ENCODE data around the gene SLC16A3.

Gene SLC16A3

GRCh38 chr17:82236142-82236971 lies 7.5 kb downstream of the SLC16A3 start:
- Histone ChIP-seq H3K4me1 (peaks cover 37% of the 10 kb centered on the region), H3K27me3 (ENCODE audit: control insufficient read depth, insufficient read depth, low read length) (no peaks in the 10 kb centered on the region), H3K4me2 (ENCODE audit: low read length) (peak overlapping the region; percentile 70), H3K79me2 (peaks cover 3% of the 10 kb centered on the region), H3K9ac (no peak overlapping the region), H3K36me3 (ENCODE audit: control insufficient read depth, insufficient read depth, low read length) (no peaks in the 10 kb centered on the region), H3K9me3 (ENCODE audit: control insufficient read depth, low read length) (no peaks in the 10 kb centered on the region), H3K4me3 (ENCODE audit: low read depth, low read length) (peak overlapping the region; percentile 35), H3K27ac (peak overlapping the region; percentile 86), H2AFZ (peak overlapping the region; percentile 71)
- TF ChIP-seq CTCF (IDR thresholded peaks at IDR 0.05): peak; percentile 95

- H2AFZ ChIP-seq: no peak overlapping the region
- H3K4me1 ChIP-seq: peaks cover 43% of the 10 kb centered on the region
- no peaks in the 10 kb centered on the region for H3K9me3 ChIP-seq (ENCODE audit: control insufficient read depth, low read length)
- no peak for TF ChIP-seq CTCF (IDR thresholded peaks at IDR 0.05)
- no peak overlapping the region for H3K4me2 ChIP-seq (ENCODE audit: low read length)
- H3K27me3 ChIP-seq (ENCODE audit: control insufficient read depth, insufficient read depth, low read length): no peaks in the 10 kb centered on the region
- H3K27ac ChIP-seq: no peak overlapping the region
- no peak overlapping the region for H3K4me3 ChIP-seq (ENCODE audit: low read depth, low read length)
- peaks cover 3% of the 10 kb centered on the region for H3K79me2 ChIP-seq
- H3K36me3 ChIP-seq (ENCODE audit: control insufficient read depth, insufficient read depth, low read length): no peaks in the 10 kb centered on the region
- H3K9ac ChIP-seq: no peak overlapping the region
These were observed 8.4 kb downstream of the SLC16A3 start for GRCh38 chr17:82237083-82237745.

- Histone ChIP-seq H3K27me3 (ENCODE audit: control insufficient read depth, insufficient read depth, low read length) (no peaks in the 10 kb centered on the region), H3K9me3 (ENCODE audit: control insufficient read depth, low read length) (no peaks in the 10 kb centered on the region), H3K79me2 (peaks cover 7% of the 10 kb centered on the region), H3K9ac (no peak overlapping the region), H3K27ac (no peak overlapping the region), H3K4me2 (ENCODE audit: low read length) (no peak overlapping the region), H2AFZ (no peak overlapping the region), H3K36me3 (ENCODE audit: control insufficient read depth, insufficient read depth, low read length) (no peaks in the 10 kb centered on the region), H3K4me3 (ENCODE audit: low read depth, low read length) (no peak overlapping the region), H3K4me1 (peaks cover 50% of the 10 kb centered on the region)
- no peak for TF ChIP-seq CTCF (IDR thresholded peaks at IDR 0.05)
These were observed 9.1 kb downstream of the SLC16A3 start for GRCh38 chr17:82237746-82238471.

GRCh38 chr17:82238472-82239201 lies 9.8 kb downstream of the SLC16A3 start:
- no peaks in the 10 kb centered on the region for H3K9me3 ChIP-seq (ENCODE audit: control insufficient read depth, low read length)
- no peak overlapping the region for H2AFZ ChIP-seq
- no peaks in the 10 kb centered on the region for H3K36me3 ChIP-seq (ENCODE audit: control insufficient read depth, insufficient read depth, low read length)
- no peak overlapping the region for H3K4me3 ChIP-seq (ENCODE audit: low read depth, low read length)
- H3K9ac ChIP-seq: no peak overlapping the region
- H3K27me3 ChIP-seq (ENCODE audit: control insufficient read depth, insufficient read depth, low read length): no peaks in the 10 kb centered on the region
- no peak for TF ChIP-seq CTCF (IDR thresholded peaks at IDR 0.05)
- H3K4me1 ChIP-seq: peaks cover 53% of the 10 kb centered on the region
- peaks cover 13% of the 10 kb centered on the region for H3K79me2 ChIP-seq
- no peak overlapping the region for H3K27ac ChIP-seq
- no peak overlapping the region for H3K4me2 ChIP-seq (ENCODE audit: low read length)

Measured in parathyroid adenoma (tissue), 2 donors.